ENCODE data around the gene LHFPL4.
"Not testable (repeated sequence)": the region's sequence is repeated elsewhere in the genome, so short reads cannot be mapped to it uniquely, and the experiment has no call there.

Gene LHFPL4

GRCh38 chr3:9536212-9536611 is 17.4 kb downstream of the LHFPL4 start:
- no peak for DNase-seq (ENCODE audit: low spot score)

GRCh38 chr3:9534429-9534828 is 19.2 kb downstream of the LHFPL4 start:
- no peak for DNase-seq (ENCODE audit: low spot score)

- no peak for DNase-seq (ENCODE audit: low spot score)
Measured at GRCh38 chr3:9525078-9525477, 28.5 kb downstream of the LHFPL4 start.

GRCh38 chr3:9514956-9515355 is 38.7 kb downstream of the LHFPL4 start:
- DNase-seq (ENCODE audit: low spot score) = no peak

GRCh38 chr3:9514306-9514705 is 39.3 kb downstream of the LHFPL4 start:
- no peak for DNase-seq (ENCODE audit: low spot score)

- DNase-seq (ENCODE audit: low spot score) = no peak
Measured at GRCh38 chr3:9512456-9513045, 41.1 kb downstream of the LHFPL4 start.

- no peak for DNase-seq (ENCODE audit: low spot score)
Measured at GRCh38 chr3:9508781-9509180, 44.8 kb downstream of the LHFPL4 start.

- no peak for DNase-seq (ENCODE audit: low spot score)
Measured at GRCh38 chr3:9507586-9508578, 45.7 kb downstream of the LHFPL4 start.

- DNase-seq (ENCODE audit: low spot score) = peak; percentile 64
Measured at GRCh38 chr3:9503283-9503682, 50.3 kb downstream of the LHFPL4 start.

- DNase-seq (ENCODE audit: low spot score) = no peak
Measured at GRCh38 chr3:9501226-9501625, 52.4 kb downstream of the LHFPL4 start.

GRCh38 chr3:9500108-9501050 is 53.2 kb downstream of the LHFPL4 start:
- peak; percentile 43 for DNase-seq (ENCODE audit: low spot score)

- DNase-seq (ENCODE audit: low spot score) = no peak
Measured at GRCh38 chr3:9499455-9500107, 54.0 kb downstream of the LHFPL4 start.

GRCh38 chr3:9498781-9499180 is 54.8 kb downstream of the LHFPL4 start:
- no peak for DNase-seq (ENCODE audit: low spot score)

- DNase-seq (ENCODE audit: low spot score) = no peak
Measured at GRCh38 chr3:9497821-9498565, 55.6 kb downstream of the LHFPL4 start.

- DNase-seq (ENCODE audit: low spot score) = no peak
Measured at GRCh38 chr3:9496893-9497292, 56.7 kb downstream of the LHFPL4 start.

- DNase-seq (ENCODE audit: low spot score) = not testable (repeated sequence)
Measured at GRCh38 chr3:9494036-9494435, 59.6 kb downstream of the LHFPL4 start.

GRCh38 chr3:9491506-9491905 is 62.1 kb downstream of the LHFPL4 start:
- DNase-seq (ENCODE audit: low spot score) = no peak

- no peak for DNase-seq (ENCODE audit: low spot score)
Measured at GRCh38 chr3:9485248-9485647, 68.4 kb downstream of the LHFPL4 start.

GRCh38 chr3:9480265-9480664 is 73.4 kb downstream of the LHFPL4 start:
- no peak for DNase-seq (ENCODE audit: low spot score)

- DNase-seq (ENCODE audit: low spot score) = no peak
Measured at GRCh38 chr3:9476935-9477334, 76.7 kb downstream of the LHFPL4 start.

GRCh38 chr3:9474482-9474881 is 79.1 kb downstream of the LHFPL4 start:
- DNase-seq (ENCODE audit: low spot score) = no peak
